ENCODE data around the gene ANO7.

The ANO7 gene

DNA sequence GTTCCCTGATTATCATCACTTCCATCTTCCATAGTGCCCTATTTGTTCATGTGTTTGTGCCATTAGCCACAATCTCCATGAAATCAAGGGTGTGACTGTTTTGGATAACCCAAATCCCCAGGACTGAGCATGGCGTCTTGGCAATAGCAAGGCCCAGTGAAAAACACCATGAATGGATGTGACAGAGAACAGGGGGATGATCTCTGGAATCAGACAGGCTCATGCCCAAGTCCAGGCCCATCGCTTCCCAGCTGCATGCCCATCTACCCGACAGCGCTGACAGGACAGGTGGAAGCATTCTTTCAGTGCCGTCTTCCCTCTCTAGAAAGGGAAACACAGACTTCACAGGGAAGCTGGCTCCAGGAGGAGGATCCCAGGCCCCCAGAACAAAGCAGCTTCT lies 77.0 kb downstream of the ANO7 start:
- ATAC-seq, result no peak
- TF ChIP-seq ESRRG (CRISPR knock-in tag; IDR thresholded peaks at IDR 0.05) (no peak), ISL1 (CRISPR knock-in tag; IDR thresholded peaks at IDR 0.05) (no peak), CSDC2 (CRISPR knock-in tag; IDR thresholded peaks at IDR 0.05) (no peak), ZNF565 (CRISPR knock-in tag; conservative IDR thresholded peaks at IDR 0.05; ENCODE audit: low read depth) (no peak), ZC3H10 (CRISPR knock-in tag; IDR thresholded peaks at IDR 0.05) (no peak), BACH2 (CRISPR knock-in tag; IDR thresholded peaks at IDR 0.05; ENCODE audit: borderline replicate concordance) (no peak), TOX (CRISPR knock-in tag; IDR thresholded peaks at IDR 0.05; ENCODE audit: borderline replicate concordance) (no peak), ZFP3 (CRISPR knock-in tag; IDR thresholded peaks at IDR 0.05) (no peak), PPARA (CRISPR knock-in tag; IDR thresholded peaks at IDR 0.05; ENCODE audit: borderline replicate concordance) (no peak), RARB (CRISPR knock-in tag; IDR thresholded peaks at IDR 0.05) (no peak), OSR1 (CRISPR knock-in tag; IDR thresholded peaks at IDR 0.05) (no peak), SNAI2 (CRISPR knock-in tag; IDR thresholded peaks at IDR 0.05) (no peak), ZFP30 (CRISPR knock-in tag; IDR thresholded peaks at IDR 0.05) (no peak), ARNTL (CRISPR knock-in tag; IDR thresholded peaks at IDR 0.05; ENCODE audit: borderline replicate concordance, low read depth) (no peak)
- TF ChIP-seq, protein P1, sequence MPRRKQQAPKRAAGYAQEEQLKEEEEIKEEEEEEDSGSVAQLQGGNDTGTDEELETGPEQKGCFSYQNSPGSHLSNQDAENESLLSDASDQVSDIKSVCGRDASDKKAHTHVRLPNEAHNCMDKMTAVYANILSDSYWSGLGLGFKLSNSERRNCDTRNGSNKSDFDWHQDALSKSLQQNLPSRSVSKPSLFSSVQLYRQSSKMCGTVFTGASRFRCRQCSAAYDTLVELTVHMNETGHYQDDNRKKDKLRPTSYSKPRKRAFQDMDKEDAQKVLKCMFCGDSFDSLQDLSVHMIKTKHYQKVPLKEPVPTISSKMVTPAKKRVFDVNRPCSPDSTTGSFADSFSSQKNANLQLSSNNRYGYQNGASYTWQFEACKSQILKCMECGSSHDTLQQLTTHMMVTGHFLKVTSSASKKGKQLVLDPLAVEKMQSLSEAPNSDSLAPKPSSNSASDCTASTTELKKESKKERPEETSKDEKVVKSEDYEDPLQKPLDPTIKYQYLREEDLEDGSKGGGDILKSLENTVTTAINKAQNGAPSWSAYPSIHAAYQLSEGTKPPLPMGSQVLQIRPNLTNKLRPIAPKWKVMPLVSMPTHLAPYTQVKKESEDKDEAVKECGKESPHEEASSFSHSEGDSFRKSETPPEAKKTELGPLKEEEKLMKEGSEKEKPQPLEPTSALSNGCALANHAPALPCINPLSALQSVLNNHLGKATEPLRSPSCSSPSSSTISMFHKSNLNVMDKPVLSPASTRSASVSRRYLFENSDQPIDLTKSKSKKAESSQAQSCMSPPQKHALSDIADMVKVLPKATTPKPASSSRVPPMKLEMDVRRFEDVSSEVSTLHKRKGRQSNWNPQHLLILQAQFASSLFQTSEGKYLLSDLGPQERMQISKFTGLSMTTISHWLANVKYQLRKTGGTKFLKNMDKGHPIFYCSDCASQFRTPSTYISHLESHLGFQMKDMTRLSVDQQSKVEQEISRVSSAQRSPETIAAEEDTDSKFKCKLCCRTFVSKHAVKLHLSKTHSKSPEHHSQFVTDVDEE (CRISPR knock-in tag; IDR thresholded peaks at IDR 0.05), result no peak
- TF ChIP-seq, protein P2, sequence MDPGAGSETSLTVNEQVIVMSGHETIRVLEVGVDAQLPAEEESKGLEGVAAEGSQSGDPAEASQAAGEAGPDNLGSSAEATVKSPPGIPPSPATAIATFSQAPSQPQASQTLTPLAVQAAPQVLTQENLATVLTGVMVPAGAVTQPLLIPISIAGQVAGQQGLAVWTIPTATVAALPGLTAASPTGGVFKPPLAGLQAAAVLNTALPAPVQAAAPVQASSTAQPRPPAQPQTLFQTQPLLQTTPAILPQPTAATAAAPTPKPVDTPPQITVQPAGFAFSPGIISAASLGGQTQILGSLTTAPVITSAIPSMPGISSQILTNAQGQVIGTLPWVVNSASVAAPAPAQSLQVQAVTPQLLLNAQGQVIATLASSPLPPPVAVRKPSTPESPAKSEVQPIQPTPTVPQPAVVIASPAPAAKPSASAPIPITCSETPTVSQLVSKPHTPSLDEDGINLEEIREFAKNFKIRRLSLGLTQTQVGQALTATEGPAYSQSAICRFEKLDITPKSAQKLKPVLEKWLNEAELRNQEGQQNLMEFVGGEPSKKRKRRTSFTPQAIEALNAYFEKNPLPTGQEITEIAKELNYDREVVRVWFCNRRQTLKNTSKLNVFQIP (CRISPR knock-in tag; IDR thresholded peaks at IDR 0.05; ENCODE audit: borderline replicate concordance, low read depth), result no peak
- TF ChIP-seq, protein P3, sequence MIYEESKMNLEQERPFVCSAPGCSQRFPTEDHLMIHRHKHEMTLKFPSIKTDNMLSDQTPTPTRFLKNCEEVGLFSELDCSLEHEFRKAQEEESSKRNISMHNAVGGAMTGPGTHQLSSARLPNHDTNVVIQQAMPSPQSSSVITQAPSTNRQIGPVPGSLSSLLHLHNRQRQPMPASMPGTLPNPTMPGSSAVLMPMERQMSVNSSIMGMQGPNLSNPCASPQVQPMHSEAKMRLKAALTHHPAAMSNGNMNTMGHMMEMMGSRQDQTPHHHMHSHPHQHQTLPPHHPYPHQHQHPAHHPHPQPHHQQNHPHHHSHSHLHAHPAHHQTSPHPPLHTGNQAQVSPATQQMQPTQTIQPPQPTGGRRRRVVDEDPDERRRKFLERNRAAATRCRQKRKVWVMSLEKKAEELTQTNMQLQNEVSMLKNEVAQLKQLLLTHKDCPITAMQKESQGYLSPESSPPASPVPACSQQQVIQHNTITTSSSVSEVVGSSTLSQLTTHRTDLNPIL (CRISPR knock-in tag; IDR thresholded peaks at IDR 0.05; ENCODE audit: low read depth), result no peak
- TF ChIP-seq, protein P4, sequence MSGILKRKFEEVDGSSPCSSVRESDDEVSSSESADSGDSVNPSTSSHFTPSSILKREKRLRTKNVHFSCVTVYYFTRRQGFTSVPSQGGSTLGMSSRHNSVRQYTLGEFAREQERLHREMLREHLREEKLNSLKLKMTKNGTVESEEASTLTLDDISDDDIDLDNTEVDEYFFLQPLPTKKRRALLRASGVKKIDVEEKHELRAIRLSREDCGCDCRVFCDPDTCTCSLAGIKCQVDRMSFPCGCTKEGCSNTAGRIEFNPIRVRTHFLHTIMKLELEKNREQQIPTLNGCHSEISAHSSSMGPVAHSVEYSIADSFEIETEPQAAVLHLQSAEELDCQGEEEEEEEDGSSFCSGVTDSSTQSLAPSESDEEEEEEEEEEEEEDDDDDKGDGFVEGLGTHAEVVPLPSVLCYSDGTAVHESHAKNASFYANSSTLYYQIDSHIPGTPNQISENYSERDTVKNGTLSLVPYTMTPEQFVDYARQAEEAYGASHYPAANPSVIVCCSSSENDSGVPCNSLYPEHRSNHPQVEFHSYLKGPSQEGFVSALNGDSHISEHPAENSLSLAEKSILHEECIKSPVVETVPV (CRISPR knock-in tag; IDR thresholded peaks at IDR 0.05), result no peak

DNA sequence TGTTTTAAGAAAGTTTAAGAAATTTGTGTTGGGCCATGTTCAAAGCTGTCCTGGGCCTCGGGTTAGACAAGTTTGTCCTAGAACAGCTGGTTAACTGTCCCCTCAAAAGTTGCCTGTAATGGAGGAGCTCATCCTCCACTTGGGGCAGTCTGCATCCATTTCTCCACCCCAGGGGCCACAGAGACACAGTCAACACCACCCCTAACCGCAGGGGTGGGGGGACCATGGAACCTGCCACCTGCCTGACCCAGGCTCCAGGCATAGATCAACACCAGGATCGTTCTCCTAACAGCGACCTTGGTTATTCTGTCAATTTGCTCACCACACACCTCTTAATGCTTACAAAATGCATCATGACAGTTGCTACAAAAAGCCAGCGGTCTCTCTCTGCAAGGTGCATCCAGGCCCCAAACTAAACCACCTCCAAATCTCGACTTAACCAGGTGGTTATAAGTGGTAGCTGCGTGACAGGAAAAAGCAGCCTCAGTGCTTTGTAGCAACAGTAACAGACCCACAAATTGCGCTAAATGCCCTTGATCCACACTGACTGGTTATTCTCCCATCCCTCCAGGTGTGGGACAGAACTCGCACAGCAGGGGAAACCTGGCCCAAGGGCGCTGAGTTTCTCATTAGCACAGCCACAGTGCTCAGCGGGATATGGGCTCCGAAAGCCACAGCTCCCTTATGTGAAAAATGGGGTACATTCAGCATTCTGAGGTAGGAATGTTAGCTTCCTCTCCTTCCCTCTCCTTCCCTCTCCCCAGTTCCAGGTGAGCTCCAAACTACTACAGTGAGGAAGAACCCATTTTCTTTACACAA lies 79.0 kb downstream of the ANO7 start:
- ATAC-seq, result no peak
- no peak for TF ChIP-seq PPARA (CRISPR knock-in tag; IDR thresholded peaks at IDR 0.05; ENCODE audit: borderline replicate concordance)
- no peak for TF ChIP-seq BACH2 (CRISPR knock-in tag; IDR thresholded peaks at IDR 0.05; ENCODE audit: borderline replicate concordance)
- TF ChIP-seq, protein P3 (CRISPR knock-in tag; IDR thresholded peaks at IDR 0.05; ENCODE audit: low read depth), result no peak
- no peak for TF ChIP-seq ZFP3 (CRISPR knock-in tag; IDR thresholded peaks at IDR 0.05)
- no peak for TF ChIP-seq ZNF70 (CRISPR knock-in tag; IDR thresholded peaks at IDR 0.05)
- no peak for TF ChIP-seq ESRRG (CRISPR knock-in tag; IDR thresholded peaks at IDR 0.05)
- TF ChIP-seq ZFP30 (CRISPR knock-in tag; IDR thresholded peaks at IDR 0.05), result no peak

DNA sequence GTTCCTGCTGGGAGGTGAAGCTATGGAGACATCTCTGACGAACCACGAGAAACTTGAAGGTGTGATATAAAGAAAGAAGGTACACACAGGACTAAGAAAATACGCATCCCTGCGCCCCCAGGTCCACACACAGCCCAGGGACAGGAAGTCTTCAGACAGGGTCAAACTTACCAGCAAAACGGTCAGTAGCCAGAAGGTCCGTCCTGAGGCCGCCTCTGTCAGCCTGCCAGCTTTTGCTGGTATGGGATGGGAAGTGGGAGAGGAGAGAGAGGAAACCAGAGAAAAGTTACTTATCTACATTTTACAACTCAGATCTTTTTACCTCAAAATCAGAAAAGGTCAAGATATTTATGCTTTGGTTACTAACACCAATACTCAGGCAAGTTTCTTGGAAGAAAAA lies 79.8 kb downstream of the ANO7 start:
- no peak for ATAC-seq
- TF ChIP-seq PPARA (CRISPR knock-in tag; IDR thresholded peaks at IDR 0.05; ENCODE audit: borderline replicate concordance) (no peak), OSR1 (CRISPR knock-in tag; IDR thresholded peaks at IDR 0.05) (no peak), ZNF565 (CRISPR knock-in tag; conservative IDR thresholded peaks at IDR 0.05; ENCODE audit: low read depth) (no peak), ZNF70 (CRISPR knock-in tag; IDR thresholded peaks at IDR 0.05) (no peak), TCF4 (CRISPR knock-in tag; IDR thresholded peaks at IDR 0.05; ENCODE audit: borderline replicate concordance) (no peak), RARB (CRISPR knock-in tag; IDR thresholded peaks at IDR 0.05) (no peak), ZFP30 (CRISPR knock-in tag; IDR thresholded peaks at IDR 0.05) (no peak), TOX (CRISPR knock-in tag; IDR thresholded peaks at IDR 0.05; ENCODE audit: borderline replicate concordance) (no peak)
- TF ChIP-seq, protein P5, sequence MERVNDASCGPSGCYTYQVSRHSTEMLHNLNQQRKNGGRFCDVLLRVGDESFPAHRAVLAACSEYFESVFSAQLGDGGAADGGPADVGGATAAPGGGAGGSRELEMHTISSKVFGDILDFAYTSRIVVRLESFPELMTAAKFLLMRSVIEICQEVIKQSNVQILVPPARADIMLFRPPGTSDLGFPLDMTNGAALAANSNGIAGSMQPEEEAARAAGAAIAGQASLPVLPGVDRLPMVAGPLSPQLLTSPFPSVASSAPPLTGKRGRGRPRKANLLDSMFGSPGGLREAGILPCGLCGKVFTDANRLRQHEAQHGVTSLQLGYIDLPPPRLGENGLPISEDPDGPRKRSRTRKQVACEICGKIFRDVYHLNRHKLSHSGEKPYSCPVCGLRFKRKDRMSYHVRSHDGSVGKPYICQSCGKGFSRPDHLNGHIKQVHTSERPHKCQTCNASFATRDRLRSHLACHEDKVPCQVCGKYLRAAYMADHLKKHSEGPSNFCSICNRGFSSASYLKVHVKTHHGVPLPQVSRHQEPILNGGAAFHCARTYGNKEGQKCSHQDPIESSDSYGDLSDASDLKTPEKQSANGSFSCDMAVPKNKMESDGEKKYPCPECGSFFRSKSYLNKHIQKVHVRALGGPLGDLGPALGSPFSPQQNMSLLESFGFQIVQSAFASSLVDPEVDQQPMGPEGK (CRISPR knock-in tag; IDR thresholded peaks at IDR 0.05; ENCODE audit: borderline replicate concordance), result no peak
- TF ChIP-seq, protein P2 (CRISPR knock-in tag; IDR thresholded peaks at IDR 0.05; ENCODE audit: borderline replicate concordance, low read depth), result no peak

Data from SK-N-SH treated with all-trans-retinoic acid at 6 μM for 48 hours (cell line).